Adrenal gland (tissue), 12 donors: ENCODE measurements around the gene IGF2R. TPM values are rescaled to one million over a fixed set of nuclear protein-coding genes. Genes with fewer than 3 reads are reported as not detected.

Experiments used
- DNase-seq, 7 donors: peaks; one replicate each; pipeline ENCODE4 v3.0.0-alpha.2; 2019 to 2020
- H3K27ac ChIP-seq, 5 donors: fragments of 200-600 bp; sonication (generic) in 4 of 5; 1 replicate in 3 of 5; 2 replicates in 2 of 5; pipeline versions ENCODE4 v1.5.1 to v1.8.0; 2016 to 2020; ENCODE audit warnings: mild to moderate bottlenecking in 1 of 5
- H3K27me3 ChIP-seq: fragments of 200-600 bp; 2 replicates; pipeline ENCODE4 v1.8.0; 2021
- H3K36me3 ChIP-seq, 2 donors: fragments of 200-600 bp; replicated peaks in 1 of 2; 1 replicate in 1 of 2; 2 replicates in 1 of 2; pipeline versions ENCODE4 v1.5.1 to v1.8.0; 2018 to 2022
- H3K4me1 ChIP-seq, 2 donors: fragments of 200-600 bp; replicated peaks in 1 of 2; 1 replicate in 1 of 2; 2 replicates in 1 of 2; pipeline versions ENCODE4 v1.5.1 to v1.8.0; 2018 to 2021
- H3K4me3 ChIP-seq, 4 donors: fragments of 200-600 bp; sonication (generic) in 3 of 4; one replicate each; pipeline ENCODE4 v1.5.1; 2016 to 2018
- H3K9me3 ChIP-seq, 3 donors: fragments of 200-600 bp; sonication (generic) in 1 of 3; replicated peaks in 1 of 3; 1 replicate in 2 of 3; 2 replicates in 1 of 3; pipeline versions ENCODE4 v1.5.1 to v1.8.0; 2016 to 2021
- CTCF ChIP-seq, 6 experiments: fragments of 450-650 bp in 4 of 6; fragments of 200-600 bp in 2 of 6; sonication (generic) in 1 of 6; IDR thresholded peaks; 1 replicate in 5 of 6; 2 replicates in 1 of 6; pipeline versions ENCODE4 v1.5.1 to v1.8.0; 2016 to 2021; ENCODE audit warnings: antibody characterized with exemption in 6 of 6, mild to moderate bottlenecking in 2 of 6, moderate library complexity in 1 of 6
- POLR2A ChIP-seq, 2 donors: fragments of 450-650 bp; IDR thresholded peaks; one replicate each; pipeline ENCODE4 v1.6.1; 2017; ENCODE audit warnings: antibody characterized with exemption in 2 of 2, mild to moderate bottlenecking in 2 of 2, moderate library complexity in 1 of 2
- WGBS, 4 donors: extraction: QIAGEN DNeasy Blood & Tissue Kit in 2 of 4; methylation state at CpG; one replicate each; pipeline versions ENCODE4 v1.1.5 to v1.1.7; 2013 to 2017; 5-methylcytosine and 5-hydroxymethylcytosine counted together
- intact Hi-C, 2 donors: fragments of 100-400 bp; cut with DNase I; formaldehyde crosslinking; loops; one replicate each; pipeline versions ENCODE4 v1.14.1 to v1.15.0; 2022 to 2023
- polyA plus RNA-seq, 3 donors: library from polyadenylated mRNA; stranded (reverse); fragments of 200-250 nt in 2 of 3; fragments of 350-450 nt in 1 of 3; fragmentation: Illumina TruSeq in 1 of 3; extraction: RNeasy Lipid Tissue Mini Kit (QIAGEN cat#74804) in 1 of 3; gene quantifications; one replicate each; pipeline ENCODE4 v1.2.3, GENCODE V29; 2013 to 2014
- total RNA-seq, 9 donors: library from RNA; depleted of rRNA in 4 of 9; stranded (reverse); fragments of >200 nt in 4 of 9; fragments of 120-200 nt in 1 of 9; fragmentation: NEBNext Ultra II Directional in 1 of 9; extraction: Animal tissue kit (Norgen Biotek cat#: 25700) in 1 of 9; gene quantifications; one replicate each; pipeline versions ENCODE4 v1.1.0 to v1.2.4, GENCODE V29; 2013 to 2023
- donor health status: healthy with polysubstance abuse.
- donor health status: Bipolar disorder and iron deficiency.
- donor health status: DM: yes; HTN: yes; CAD: no.
- donor health status: DM: no; HTN: no; CAD: no.
- donor health status: DM: no; HTN: no; CAD: no.
- donor health status: DM: yes; HTN: yes; CAD: no.

IGF2R gene
- total and polyA plus RNA-seq, 12 donors, result 17.1 to 154 (median 89.8) TPM

GRCh38 chr6:159945801-159946392 is 23.0 kb upstream of the IGF2R start:
- Histone ChIP-seq H3K27ac (no peak overlapping the region), H3K27me3 (no peaks in the 10 kb centered on the region), H3K9me3 (peaks cover 0 to 10% (median 0%) of the 10 kb centered on the region in 3 donors), H3K36me3 (no peaks in the 10 kb centered on the region), H3K4me1 (peaks cover 0 to 13% of the 10 kb centered on the region in 2 donors), H3K4me3 (no peak overlapping the region)
- 89 to 94% (median 92%) methylated on average over 6 of the region's 6 CpGs for WGBS, 4 donors
- no peak for TF ChIP-seq POLR2A (IDR thresholded peaks at IDR 0.05)
- no peak for TF ChIP-seq CTCF (IDR thresholded peaks at IDR 0.05)
- DNase-seq, result no peak
- intact Hi-C loops, result loop anchor here in 1 of 2 donors (10.0 kb wide), 1 partner anchor 81 kb away; no protein-coding TSS in a partner anchor

GRCh38 chr6:159946912-159947311 is 22.0 kb upstream of the IGF2R start:
- intact Hi-C loops, result loop anchor here in 1 of 2 donors (10.0 kb wide), 1 partner anchor 82 kb away; no protein-coding TSS in a partner anchor
- H3K4me3 ChIP-seq, result no peak overlapping the region
- H3K27me3 ChIP-seq, result no peaks in the 10 kb centered on the region
- 86 to 95% (median 92%) methylated on average over 2 of the region's 2 CpGs for WGBS, 4 donors
- H3K4me1 ChIP-seq, result peaks cover 0 to 14% of the 10 kb centered on the region in 2 donors
- no peak overlapping the region for H3K27ac ChIP-seq
- H3K36me3 ChIP-seq, result no peaks in the 10 kb centered on the region
- H3K9me3 ChIP-seq, result peaks cover 0 to 10% (median 0%) of the 10 kb centered on the region in 3 donors
- no peak for TF ChIP-seq CTCF (IDR thresholded peaks at IDR 0.05)
- TF ChIP-seq POLR2A (IDR thresholded peaks at IDR 0.05), result no peak
- no peak for DNase-seq

DNA sequence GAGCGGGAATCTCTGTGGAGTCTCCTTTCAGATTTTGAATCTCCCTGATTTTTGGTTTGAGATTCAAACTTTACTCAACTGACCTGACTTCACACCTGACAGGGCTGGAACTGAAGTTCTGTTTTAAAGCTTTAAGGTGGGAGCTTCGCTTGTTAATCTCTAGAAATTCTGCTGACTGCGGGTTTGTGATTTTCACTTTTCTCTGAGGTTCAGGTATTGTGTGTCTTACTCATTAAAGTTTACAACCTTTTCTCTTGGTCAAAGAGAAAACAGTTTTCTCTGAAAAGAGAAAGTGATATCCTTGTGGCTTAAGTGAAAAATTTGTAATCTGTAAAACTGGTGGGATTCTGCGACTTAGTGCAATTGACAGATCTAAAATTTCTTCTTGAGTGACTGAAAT is 20.7 kb upstream of the IGF2R start:
- intact Hi-C loops, result loop anchor here in 1 of 2 donors (10.0 kb wide), 1 partner anchor 83 kb away; no protein-coding TSS in a partner anchor
- H3K27ac ChIP-seq, result no peak overlapping the region
- H3K4me1 ChIP-seq, result peaks cover 8 to 16% of the 10 kb centered on the region in 2 donors
- WGBS, 4 donors, result 93 to 97% (median 94%) methylated on average over 4 of the region's 4 CpGs
- no peaks in the 10 kb centered on the region for H3K27me3 ChIP-seq
- no peak for TF ChIP-seq CTCF (IDR thresholded peaks at IDR 0.05)
- TF ChIP-seq POLR2A (IDR thresholded peaks at IDR 0.05), result no peak
- H3K9me3 ChIP-seq, result peaks cover 0 to 10% (median 0%) of the 10 kb centered on the region in 3 donors
- H3K36me3 ChIP-seq, result no peaks in the 10 kb centered on the region
- H3K4me3 ChIP-seq, result no peak overlapping the region
- DNase-seq, result no peak

DNA sequence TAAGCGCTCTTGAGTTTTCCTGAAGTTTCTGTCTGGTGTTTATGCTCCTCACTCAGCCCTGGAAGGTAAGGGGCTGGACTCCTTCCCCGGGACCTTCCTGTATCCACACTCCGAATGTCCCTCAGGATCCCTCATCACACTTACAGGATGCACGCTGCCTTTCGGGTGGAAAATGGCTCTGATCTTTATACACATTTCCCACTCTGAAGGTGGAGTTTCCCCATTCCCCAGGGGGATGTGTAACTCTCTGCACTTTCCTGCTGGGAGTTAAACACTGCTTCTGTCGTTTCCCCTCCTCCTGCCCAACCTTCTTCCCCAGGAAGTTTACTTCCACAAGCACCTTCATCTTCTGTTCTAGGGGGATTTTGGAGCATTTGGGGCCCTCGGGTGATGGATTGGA is 17.1 kb upstream of the IGF2R start:
- Histone ChIP-seq H3K27ac (no peak overlapping the region), H3K27me3 (no peaks in the 10 kb centered on the region), H3K9me3 (no peaks in the 10 kb centered on the region), H3K36me3 (no peaks in the 10 kb centered on the region), H3K4me1 (peaks cover 8 to 25% of the 10 kb centered on the region in 2 donors), H3K4me3 (no peak overlapping the region)
- no peak for DNase-seq
- intact Hi-C loops, result no loop called here
- WGBS, 4 donors, result 81 to 90% (median 86%) methylated on average over 7 of the region's 7 CpGs
- TF ChIP-seq POLR2A (IDR thresholded peaks at IDR 0.05) (no peak), CTCF (IDR thresholded peaks at IDR 0.05) (no peak)
